SIG-M5 treated with dmso at 0.1 percent for 504 hours (cell line): ENCODE results near the gene TRERF1.
"Not testable (repeated sequence)": the region's sequence is repeated elsewhere in the genome, so short reads cannot be mapped to it uniquely, and the experiment has no call there.

ENCODE experiments used
- DNase-seq: peaks from one replicate; lab custom pipeline; 2025; ENCODE audit not compliant: unreplicated experiment; lab: John Stamatoyannopoulos, UW

The TRERF1 gene

GRCh38 chr6:42228305-42228704 lies 223.4 kb downstream of the TRERF1 start:
- no peak for DNase-seq

DNA sequence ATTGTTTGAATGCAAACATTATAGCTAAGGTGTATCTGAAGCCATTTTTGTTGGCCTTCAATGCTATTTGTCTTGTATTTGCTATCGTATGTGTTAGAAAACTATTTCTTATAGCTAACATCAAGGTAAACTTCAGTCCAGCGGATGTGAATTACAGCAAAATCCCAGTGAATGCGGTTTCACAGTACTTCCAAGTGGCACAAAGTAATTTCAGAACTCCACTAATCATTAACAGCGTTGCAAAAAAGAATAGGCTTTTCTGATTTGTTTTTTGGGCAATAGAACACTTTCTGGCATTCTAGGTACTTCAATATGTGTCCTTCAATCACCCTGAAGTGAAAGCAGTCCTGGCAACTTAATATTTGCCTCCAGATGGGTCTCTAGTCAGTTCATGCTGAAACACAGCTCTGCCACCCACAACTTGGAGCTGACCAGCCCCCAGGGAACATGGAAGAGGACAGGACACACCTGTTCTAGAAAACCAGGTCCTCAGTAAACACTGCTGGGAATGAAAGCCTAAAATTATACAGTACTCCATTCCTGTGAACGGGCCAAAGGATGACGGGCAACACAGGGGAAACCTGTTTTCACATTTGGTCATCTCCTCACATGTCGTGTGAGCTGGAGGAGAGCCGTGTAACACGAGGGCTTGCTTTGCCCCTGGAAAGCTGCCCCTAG lies 224.4 kb downstream of the TRERF1 start:
- DNase-seq, result no peak

- peak; percentile 25 for DNase-seq
These were observed 225.0 kb downstream of the TRERF1 start for GRCh38 chr6:42226645-42227143.

DNA sequence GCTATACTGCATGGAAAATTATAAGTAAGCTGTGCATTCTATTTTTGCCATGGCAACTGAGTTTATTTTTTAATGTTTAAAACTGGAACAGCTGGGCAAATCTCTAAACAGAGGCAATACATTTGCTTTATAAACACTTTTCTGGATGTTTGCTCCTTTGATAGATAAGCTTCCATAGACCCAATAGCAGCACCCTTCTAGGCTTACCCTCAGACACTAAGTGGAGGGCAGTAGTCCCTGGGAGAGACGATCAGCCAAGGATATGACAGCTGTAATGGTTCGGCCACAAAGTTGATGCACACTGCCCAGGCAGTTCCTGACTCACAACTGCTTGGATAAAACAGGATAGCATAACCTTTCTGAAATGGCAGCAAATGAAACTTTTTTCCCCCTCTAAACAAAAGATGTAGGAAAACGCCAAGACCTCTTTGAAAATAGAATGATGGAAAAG lies 225.5 kb downstream of the TRERF1 start:
- DNase-seq, result no peak

- no peak for DNase-seq
These were observed 226.3 kb downstream of the TRERF1 start for GRCh38 chr6:42225419-42225818.

GRCh38 chr6:42225029-42225339 lies 226.7 kb downstream of the TRERF1 start:
- no peak for DNase-seq

- DNase-seq, result peak; percentile 11
These were observed 227.3 kb downstream of the TRERF1 start for GRCh38 chr6:42224222-42225028.

DNA sequence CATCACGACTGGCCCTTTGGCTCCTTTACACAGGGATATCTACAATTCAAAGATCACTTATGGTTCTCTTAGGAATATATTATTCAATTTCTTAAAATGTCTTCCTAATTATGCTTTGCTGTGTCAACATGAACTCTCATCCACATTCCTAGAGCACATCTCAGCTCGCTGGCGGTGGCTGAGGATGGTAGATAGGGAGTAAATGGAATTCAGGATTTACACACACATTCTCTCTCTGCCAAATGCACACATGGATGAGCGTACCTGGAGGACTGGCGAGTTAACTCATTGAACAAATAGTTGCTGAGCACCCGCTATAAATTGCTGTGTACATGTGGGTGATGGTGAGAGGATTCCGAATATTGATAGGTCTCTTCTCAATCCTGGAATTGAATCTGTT lies 229.3 kb downstream of the TRERF1 start:
- DNase-seq, result no peak

DNA sequence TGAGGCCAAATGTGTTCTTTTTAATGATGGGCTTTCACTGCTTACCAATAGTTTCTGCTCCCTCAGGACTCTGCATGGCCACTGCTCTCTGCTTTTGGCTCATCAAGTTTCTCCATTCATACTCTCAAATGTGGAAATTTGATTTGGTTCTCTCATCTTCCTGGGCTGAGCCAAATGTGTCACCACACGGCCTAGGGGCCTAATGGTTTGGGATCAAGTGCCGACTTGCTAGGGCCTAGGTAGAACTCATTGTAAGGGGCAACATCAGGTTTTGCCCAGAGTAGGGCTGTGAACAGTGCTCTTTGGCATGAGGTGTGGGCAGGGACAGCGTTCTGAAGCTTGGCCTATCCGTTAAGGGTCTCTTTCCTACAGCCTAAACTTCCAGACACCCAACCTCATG lies 230.2 kb downstream of the TRERF1 start:
- no peak for DNase-seq

GRCh38 chr6:42220807-42221206 lies 230.9 kb downstream of the TRERF1 start:
- no peak for DNase-seq

- peak; percentile 96 for DNase-seq
These were observed 234.0 kb downstream of the TRERF1 start, which contains the start of gene MRPS10 for GRCh38 chr6:42217519-42218367. MRPS10 (minus strand) TSS chr6:42217861; CDS start chr6:42217849, 12 bp downstream.

GRCh38 chr6:42217157-42217518 lies 234.6 kb downstream of the TRERF1 start:
- no peak for DNase-seq

DNA sequence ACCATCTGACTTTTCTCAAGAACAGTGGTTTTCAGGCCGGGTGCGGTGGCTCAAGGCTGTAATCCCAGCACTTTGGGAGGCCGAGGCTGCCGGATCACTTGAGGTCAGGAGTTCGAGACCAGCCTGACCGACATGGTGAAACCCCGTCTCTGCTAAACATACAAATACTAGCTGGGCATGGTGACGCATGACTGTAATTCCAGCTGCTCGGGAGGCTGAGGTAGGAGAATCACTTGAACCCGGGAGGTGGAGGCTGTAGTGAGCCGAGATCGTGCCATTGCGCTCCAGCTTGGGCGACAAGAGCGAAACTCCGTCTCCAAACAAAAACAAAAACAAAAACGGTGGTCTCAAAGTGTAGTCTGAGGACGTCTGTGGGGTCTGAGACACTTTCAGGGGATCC lies 235.2 kb downstream of the TRERF1 start:
- DNase-seq, result not testable (repeated sequence)

- DNase-seq, result no peak
These were observed 239.3 kb downstream of the TRERF1 start for GRCh38 chr6:42212442-42212841.

DNA sequence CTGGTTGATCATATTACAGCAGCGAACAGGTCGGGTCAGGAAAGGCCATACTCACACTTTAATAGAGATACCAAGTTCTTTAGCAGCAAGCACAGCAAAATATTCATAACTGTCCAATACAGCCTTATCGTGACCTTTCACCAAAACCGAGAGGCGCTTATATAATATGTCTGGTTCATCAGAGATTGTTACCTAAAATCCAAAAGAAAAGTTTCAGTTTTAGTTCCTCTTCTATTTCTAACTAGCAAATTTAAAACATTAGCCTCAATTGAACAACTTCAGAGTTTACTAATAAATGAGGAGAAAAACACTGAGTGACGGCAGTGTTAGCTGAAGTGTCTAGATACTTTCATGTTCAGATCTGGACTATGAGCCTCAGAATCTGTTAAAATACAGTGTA lies 240.0 kb downstream of the TRERF1 start:
- DNase-seq, result no peak

- no peak for DNase-seq
These were observed 241.2 kb downstream of the TRERF1 start for GRCh38 chr6:42210551-42210950.

GRCh38 chr6:42207559-42207958 lies 244.2 kb downstream of the TRERF1 start:
- not testable (repeated sequence) for DNase-seq

GRCh38 chr6:42204768-42205282 lies 246.9 kb downstream of the TRERF1 start:
- no peak for DNase-seq

GRCh38 chr6:42203183-42203582 lies 248.5 kb downstream of the TRERF1 start:
- DNase-seq, result no peak

GRCh38 chr6:42202131-42202915 lies 249.4 kb downstream of the TRERF1 start:
- DNase-seq, result not testable (repeated sequence)
